LNCaP clone FGC (cell line): ENCODE data around the gene INPP4A.

ENCODE experiments used
- DNase-seq: peaks from one replicate; pipeline ENCODE4 v3.0.0-alpha.2; 2011; ENCODE audit warnings: low read depth
- H3K4me3 ChIP-seq: 2 replicates; pipeline ENCODE4 v1.5.1; 2011; ENCODE audit warnings: mild to moderate bottlenecking, low read depth, low read length, control low read depth
- TF ChIP-seq, protein P1 (sequence below): IDR thresholded peaks from 2 replicates; pipeline ENCODE4 v1.5.1; 2012; ENCODE audit warnings: mild to moderate bottlenecking; ENCODE audit not compliant: control insufficient read depth, insufficient read depth; ENCODE audit errors: extremely low read depth

The INPP4A gene

GRCh38 chr2:98436734-98437133 lies 7.9 kb upstream of the INPP4A start:
- DNase-seq: no peak
- TF ChIP-seq, protein P1, sequence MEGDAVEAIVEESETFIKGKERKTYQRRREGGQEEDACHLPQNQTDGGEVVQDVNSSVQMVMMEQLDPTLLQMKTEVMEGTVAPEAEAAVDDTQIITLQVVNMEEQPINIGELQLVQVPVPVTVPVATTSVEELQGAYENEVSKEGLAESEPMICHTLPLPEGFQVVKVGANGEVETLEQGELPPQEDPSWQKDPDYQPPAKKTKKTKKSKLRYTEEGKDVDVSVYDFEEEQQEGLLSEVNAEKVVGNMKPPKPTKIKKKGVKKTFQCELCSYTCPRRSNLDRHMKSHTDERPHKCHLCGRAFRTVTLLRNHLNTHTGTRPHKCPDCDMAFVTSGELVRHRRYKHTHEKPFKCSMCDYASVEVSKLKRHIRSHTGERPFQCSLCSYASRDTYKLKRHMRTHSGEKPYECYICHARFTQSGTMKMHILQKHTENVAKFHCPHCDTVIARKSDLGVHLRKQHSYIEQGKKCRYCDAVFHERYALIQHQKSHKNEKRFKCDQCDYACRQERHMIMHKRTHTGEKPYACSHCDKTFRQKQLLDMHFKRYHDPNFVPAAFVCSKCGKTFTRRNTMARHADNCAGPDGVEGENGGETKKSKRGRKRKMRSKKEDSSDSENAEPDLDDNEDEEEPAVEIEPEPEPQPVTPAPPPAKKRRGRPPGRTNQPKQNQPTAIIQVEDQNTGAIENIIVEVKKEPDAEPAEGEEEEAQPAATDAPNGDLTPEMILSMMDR: no peak
- H3K4me3 ChIP-seq: no peak overlapping the region

DNA sequence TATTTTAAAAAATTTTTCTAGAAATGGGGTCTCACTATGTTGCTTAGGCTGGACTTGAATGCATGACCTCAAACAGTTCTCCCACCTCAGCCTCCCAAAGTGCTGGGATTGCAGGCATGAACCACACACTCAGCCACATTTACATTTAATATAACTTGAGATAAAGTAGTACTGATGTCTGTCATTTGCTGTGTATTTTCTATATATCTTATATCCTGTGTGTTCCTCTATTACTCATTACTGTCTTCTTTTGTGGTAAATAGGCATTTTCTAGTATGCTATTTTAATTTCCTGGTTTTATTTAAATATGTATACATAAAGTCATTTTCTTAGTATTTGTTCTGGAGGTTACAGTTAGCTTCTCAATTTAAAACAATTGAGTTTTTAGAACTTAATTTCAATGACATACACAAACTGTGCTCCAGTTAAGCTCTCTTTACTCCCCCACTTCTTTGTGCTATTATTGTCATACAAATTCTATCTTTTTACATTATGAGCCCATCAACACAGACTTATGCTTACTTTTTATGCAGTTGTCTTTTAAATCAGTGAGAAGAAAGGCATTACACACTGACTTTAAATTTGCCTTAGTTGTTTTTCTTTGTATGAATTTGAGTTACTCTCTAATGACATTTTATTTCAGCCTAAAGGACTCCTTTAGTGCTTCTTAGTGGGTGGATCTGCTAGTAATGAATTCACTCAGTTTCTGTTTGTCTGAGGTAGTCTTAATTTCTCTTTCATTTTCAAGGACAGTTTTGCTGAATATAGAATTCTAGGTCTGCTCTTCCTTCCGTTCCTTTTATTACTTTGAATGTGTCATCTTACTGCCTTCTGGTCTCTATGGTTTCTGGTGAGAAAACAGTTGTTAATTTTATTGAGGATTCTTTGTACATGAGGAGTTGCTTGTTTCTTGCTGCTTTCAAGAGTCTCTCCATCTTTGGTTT lies 6.2 kb upstream of the INPP4A start:
- no peak for DNase-seq
- no peak overlapping the region for H3K4me3 ChIP-seq
- TF ChIP-seq, protein P1: no peak

DNA sequence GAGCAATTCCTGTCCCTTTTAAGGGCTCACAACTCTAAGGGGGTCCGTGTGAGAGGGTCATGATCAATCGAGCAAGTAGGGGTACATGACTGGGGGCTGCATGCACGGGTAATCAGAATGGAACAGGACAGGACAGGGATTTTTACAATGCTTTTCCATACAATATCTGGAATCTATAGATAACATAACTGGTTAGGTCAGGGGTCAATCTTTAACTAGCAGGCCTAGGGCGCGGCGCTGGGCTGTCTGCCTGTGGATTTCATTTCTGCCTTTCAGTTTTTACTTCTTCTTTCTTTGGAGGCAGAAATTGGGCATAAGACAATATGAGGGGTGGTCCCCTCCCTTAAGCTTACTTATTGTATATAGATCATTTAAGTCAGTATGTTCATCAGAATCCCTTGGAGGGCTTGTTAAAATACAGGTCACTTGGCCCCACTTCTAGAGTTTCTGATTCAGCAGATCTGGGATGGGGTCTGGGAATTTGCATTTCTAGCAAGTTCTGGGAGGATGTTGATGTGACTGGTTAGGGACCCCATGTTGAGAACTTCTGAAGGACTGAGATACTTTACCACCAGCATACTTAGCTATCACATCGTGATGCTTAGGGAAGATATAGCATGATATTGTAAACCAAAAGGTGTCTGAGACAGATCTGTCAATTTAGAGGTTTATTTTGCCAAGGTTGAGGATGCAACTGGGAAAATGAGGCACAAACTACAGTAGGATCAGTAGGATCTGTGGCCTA lies 2.8 kb upstream of the INPP4A start:
- TF ChIP-seq, protein P1: no peak
- H3K4me3 ChIP-seq: no peak overlapping the region
- no peak for DNase-seq

- H3K4me3 ChIP-seq: no peak overlapping the region
- DNase-seq: no peak
- TF ChIP-seq, protein P1: no peak
Measured at GRCh38 chr2:98442488-98442887, 2.2 kb upstream of the INPP4A start.

DNA sequence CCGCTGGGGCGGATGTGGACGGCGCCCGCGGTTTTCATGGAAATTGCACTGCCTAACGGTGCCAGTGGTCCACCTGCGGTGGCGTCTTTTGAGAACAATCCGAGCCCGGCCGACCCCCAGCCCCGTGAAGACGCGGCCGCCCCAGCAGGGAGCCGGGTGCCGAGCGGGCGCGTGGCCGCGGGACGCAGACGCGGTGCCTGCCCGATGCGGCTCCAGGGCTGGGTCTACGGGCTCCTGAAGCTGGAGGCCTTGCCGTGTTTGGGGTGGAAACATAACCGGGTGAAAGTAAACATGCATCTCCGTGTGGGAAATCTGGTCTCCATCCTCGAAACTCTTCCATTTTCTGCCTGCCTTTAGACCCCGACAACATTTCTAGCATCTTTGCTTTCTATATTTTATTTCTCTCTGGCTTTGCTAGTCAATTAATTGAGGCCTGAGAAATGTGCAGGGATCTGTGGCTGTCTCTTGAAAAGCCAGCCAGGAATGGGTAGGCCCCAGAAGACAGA lies 572 bp downstream of the INPP4A start:
- TF ChIP-seq, protein P1: no peak
- peak overlapping the region; percentile 59 for H3K4me3 ChIP-seq
- no peak for DNase-seq

DNA sequence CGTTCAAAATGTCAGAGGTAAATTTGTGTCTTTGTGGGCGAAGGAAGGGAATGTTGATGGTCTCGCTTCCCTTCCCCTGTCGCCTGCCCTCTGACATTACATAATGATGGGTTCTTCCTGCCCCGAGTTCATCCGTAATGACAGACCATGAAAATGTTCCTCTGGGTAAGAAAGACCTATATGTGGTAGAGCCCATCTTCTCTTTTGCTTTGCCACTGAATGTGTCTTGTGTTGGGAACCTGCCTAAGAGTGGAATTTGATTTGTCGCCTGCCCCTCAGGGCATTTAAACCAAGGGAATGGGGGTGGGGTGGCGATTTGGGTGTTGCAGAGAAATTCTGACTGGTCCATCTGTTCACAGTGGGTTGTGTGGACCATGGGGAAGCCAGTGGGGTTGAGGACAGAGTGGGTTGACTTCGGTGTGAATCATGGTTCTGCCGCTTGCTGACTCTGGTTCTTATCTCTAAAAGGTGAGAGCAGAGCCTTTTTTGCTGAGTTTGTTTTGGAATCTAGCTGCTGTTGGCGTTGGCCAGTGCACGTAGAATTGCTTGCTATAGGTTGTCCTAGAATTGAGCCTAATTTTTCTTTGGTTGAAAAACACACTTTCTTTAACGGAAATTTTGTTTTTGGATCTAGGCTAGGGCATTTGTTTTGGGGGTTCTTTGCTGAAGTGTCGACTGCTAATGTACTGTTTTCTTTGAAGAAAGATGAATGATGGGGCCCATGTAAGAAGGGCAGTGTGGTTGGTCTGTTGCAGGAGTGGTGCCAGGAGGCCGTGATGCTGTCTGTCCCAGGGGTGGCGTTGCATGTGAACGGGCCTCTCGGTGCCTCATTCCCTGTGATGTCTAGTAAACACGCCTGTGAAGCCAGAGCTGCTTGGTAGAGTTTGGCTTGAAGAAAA lies 1.3 kb downstream of the INPP4A start:
- no peak for DNase-seq
- peak overlapping the region; percentile 59 for H3K4me3 ChIP-seq

More for the DNA sequence above, 1.3 kb downstream of the INPP4A start:
- TF ChIP-seq, protein P1: no peak
